ES-I3 (cell line): ENCODE results near the gene CDC42BPA.
"Not testable (repeated sequence)": the region's sequence is repeated elsewhere in the genome, so short reads cannot be mapped to it uniquely, and the experiment has no call there.

Source experiments
- H3K36me3 ChIP-seq: 2 replicates; pipeline ENCODE4 v1.6.1; 2013; ENCODE audit warnings: mild to moderate bottlenecking, low read length, control low read depth, moderate library complexity; ENCODE audit not compliant: insufficient read depth
- H3K4me1 ChIP-seq: 2 replicates; pipeline ENCODE4 v1.6.1; 2013; ENCODE audit warnings: mild to moderate bottlenecking, control low read depth, low read length; ENCODE audit not compliant: insufficient read depth
- H3K9ac ChIP-seq: 2 replicates; pipeline ENCODE4 v1.6.1; 2013; ENCODE audit warnings: low read depth, mild to moderate bottlenecking, low read length, moderate library complexity
- H3K9me3 ChIP-seq: 2 replicates; pipeline ENCODE4 v1.6.1; 2013; ENCODE audit warnings: mild to moderate bottlenecking, low read length, moderate library complexity; ENCODE audit not compliant: control insufficient read depth, insufficient read depth

Gene CDC42BPA

DNA sequence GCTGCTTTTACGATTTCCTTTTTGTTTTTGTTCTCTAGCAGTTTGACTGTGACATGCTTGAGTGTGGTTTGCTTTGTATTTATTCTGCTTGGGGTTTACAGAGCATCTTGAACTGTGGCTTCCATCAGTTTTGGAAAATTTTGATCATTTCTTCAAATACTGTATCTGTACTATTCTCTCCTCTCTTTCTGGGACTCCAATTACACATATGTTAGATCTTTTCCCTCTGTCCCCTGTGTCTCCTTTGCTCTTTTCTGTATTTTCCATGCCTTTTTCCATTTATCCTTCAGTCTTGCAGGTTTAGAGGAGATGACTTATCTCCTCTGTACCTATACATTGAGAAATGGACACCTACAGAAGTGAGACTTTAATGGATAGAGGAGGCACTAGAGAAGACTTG lies 346.5 kb downstream of the CDC42BPA start:
- Histone ChIP-seq H3K9ac (no peak overlapping the region), H3K36me3 (no peaks in the 10 kb centered on the region; the same call in 1 of the 2 replicates), H3K9me3 (no peaks in the 10 kb centered on the region), H3K4me1 (no peaks in the 10 kb centered on the region; the same call in 1 of the 2 replicates)

DNA sequence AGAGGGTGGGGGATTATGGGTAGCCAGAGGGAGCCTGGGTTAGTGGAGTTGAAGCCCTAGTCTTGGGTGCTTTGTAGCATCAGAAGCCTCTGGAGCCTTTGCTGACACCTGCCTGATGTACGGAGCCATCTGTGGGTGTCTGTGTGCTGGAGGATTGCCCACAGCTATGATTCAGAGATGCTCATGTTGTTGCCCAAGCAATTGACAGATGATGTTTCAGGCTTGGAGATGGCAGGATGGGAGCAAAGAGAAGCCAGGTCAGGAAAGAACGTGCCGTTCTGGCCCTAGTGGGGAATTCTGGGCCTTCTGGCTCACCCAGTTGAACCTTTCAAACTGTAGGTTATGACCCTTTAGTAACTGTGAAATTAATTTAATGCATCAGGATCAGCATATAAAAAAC lies 350.6 kb downstream of the CDC42BPA start:
- no peaks in the 10 kb centered on the region; the same call in 1 of the 2 replicates for H3K36me3 ChIP-seq
- H3K9me3 ChIP-seq, result no peaks in the 10 kb centered on the region
- H3K9ac ChIP-seq, result no peak overlapping the region
- H3K4me1 ChIP-seq, result no peaks in the 10 kb centered on the region

DNA sequence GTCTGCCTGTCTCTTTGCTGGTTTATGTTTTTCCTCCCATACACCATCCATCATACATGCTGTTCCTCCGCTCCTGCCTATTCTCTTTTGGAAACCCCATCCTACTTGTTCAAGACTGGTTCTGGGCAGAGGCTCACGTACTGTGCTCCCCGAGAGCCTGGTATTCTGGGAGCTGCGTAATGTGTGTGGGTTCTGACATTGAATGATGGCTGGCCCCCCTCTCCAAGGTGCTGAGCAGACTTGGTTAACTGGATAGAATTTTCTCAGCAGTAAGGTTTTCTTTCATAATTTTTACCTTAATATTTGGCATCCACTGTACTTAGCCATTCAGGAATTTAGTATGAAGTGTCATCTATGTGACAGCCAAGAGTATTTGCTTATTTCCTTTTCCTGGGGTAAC lies 351.6 kb downstream of the CDC42BPA start:
- H3K9me3 ChIP-seq, result no peaks in the 10 kb centered on the region
- no peak overlapping the region for H3K9ac ChIP-seq
- no peaks in the 10 kb centered on the region for H3K4me1 ChIP-seq
- no peaks in the 10 kb centered on the region; the same call in 1 of the 2 replicates for H3K36me3 ChIP-seq

DNA sequence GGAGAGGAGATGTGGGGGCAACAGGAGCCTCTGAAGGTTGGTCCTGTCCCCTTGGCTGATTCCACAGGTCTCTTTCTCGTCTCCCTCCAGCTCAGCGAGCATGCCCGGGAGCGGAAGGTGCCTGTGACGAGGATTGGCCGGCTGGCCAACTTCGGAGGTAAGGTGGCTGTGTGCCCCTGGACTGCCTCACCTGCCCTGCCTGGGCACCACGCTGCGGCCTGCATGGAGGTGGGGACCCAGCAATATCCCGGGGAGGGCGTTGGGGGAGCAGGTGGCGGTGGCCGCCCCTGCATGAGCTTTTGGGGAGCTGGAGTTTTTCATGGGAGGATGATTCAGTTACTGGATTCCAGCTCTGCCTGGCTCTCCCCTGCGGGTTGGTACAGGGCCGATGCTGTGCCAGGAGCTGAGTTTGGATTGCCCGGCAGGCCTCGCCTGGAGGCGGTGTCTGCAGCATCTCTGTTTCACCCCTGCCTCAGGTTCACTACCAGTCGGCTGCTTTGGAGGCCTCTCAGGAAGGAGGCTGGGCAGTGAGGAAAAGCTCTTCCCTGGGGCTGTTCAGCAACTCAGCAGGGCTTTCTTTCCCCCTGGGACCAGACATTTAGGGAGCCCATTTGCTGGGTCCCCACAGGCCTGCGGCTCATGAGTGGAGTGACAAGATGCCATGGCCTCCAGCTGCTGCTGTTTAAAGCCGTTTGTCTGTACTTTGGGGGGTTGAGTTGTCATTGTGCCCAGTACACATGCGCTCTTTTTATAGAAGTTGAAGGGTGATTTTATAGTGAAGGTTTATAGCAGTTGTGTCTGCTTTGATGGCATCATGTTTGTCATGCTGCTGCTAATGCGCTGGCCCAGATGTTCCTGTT lies 352.5 kb downstream of the CDC42BPA start:
- no peak overlapping the region for H3K9ac ChIP-seq
- no peaks in the 10 kb centered on the region for H3K9me3 ChIP-seq
- H3K4me1 ChIP-seq, result no peaks in the 10 kb centered on the region
- no peaks in the 10 kb centered on the region for H3K36me3 ChIP-seq

DNA sequence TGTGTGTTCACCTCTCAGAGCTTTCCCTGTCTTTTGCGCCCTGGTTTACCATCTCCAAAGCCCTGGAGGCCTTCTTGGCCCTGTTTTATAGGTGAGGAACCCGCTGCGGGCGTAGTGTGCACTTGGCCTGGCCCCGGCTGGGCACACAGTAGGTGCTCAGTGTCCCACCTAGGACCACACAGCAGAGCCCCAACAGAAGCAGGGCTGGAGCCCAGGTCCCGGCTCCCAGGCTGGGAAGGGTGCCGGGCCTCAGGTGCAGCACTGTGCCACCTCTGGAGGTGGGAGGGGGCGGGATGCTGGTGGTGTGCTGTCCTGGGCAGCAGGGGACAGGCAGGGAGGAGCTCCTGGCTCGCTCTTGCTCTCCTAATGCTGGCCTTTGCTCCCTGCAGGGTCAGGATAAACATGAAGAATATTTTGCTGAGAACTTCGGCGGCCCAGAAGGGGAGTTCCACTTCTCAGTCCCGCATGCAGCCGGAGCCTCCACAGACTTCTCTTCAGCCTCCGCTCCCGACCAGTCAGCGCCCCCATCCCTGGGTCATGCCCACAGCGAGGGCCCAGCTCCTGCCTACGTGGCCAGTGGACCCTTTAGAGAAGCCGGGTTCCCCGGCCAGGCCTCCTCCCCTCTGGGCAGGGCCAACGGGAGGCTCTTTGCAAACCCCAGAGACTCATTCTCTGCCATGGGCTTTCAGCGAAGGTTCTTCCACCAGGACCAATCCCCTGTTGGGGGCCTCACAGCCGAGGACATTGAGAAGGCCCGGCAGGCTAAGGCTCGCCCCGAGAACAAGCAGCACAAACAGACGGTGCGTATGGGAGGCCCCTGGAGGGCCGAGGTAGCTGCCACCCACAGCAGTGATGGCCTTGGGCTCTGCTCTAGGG lies 353.4 kb downstream of the CDC42BPA start:
- H3K9me3 ChIP-seq, result no peaks in the 10 kb centered on the region
- H3K9ac ChIP-seq, result no peak overlapping the region
- H3K4me1 ChIP-seq, result no peaks in the 10 kb centered on the region
- H3K36me3 ChIP-seq, result no peaks in the 10 kb centered on the region

DNA sequence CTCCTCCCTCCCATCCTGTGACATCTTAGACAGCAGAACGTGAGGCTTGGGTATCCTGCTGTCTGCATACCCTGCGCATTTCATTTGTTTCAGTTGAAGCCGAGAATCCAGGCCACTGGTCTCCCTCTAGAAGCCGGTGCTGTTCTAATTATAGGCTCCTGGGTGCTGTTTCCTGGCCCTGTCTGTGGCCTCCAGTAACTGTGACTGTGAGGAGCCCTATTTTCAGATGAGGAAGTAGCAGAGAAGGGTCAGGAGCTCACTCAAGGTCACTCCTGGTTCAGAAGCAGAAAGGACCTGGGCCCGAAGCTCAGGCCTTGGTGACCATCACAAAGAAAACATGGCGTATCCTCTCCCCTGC lies 354.2 kb downstream of the CDC42BPA start:
- Histone ChIP-seq H3K36me3 (no peaks in the 10 kb centered on the region), H3K9ac (no peak overlapping the region), H3K4me1 (no peaks in the 10 kb centered on the region), H3K9me3 (no peaks in the 10 kb centered on the region)

DNA sequence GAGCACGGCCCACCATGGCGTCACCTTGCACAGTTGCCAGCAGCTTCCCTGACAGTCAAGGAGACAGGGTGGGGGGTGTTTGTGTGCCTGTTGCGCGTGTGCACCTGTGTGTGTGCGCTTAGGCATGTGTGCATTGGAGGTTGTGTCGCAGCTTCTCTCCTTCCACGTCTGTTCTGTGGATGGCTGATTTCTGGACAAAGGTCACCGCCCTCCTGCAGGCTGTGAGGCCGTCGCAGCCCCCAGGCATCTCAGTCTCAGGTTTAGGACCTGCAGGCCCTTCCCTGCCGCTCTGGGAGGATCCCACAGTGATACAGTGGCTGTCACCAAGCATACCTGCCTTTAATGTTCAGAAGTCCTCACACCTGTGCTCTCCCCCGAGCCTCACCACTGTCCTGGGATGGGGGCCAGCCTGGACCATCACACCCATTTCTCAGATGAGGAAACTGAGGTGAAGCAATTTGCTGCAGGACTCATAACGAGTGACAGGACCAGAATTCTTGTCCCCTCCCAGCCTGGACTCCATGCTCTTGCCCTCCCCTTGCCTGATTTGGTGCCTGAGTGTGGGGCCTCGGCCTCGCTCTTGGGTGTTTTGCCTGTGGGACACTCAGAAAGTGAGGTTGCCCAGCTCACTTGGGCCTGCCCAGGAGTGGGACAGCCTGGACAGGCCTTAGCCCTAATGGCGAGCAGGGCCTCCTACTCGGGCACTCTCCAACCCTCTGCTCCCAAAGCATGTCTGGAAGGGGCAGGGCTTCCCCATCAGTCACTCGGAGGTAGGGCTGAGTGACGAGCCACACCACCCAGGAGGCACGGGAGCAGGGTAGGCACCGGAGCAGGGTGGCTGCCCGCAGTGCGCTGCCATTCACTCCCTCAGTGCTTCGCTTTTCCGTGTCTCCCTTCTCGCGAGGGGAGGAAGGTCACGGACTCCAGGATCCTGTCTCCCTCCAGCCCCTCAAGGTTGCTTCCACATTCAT lies 355.6 kb downstream of the CDC42BPA start:
- no peaks in the 10 kb centered on the region for H3K4me1 ChIP-seq
- H3K9me3 ChIP-seq, result no peaks in the 10 kb centered on the region
- H3K9ac ChIP-seq, result no peak overlapping the region
- no peaks in the 10 kb centered on the region for H3K36me3 ChIP-seq

DNA sequence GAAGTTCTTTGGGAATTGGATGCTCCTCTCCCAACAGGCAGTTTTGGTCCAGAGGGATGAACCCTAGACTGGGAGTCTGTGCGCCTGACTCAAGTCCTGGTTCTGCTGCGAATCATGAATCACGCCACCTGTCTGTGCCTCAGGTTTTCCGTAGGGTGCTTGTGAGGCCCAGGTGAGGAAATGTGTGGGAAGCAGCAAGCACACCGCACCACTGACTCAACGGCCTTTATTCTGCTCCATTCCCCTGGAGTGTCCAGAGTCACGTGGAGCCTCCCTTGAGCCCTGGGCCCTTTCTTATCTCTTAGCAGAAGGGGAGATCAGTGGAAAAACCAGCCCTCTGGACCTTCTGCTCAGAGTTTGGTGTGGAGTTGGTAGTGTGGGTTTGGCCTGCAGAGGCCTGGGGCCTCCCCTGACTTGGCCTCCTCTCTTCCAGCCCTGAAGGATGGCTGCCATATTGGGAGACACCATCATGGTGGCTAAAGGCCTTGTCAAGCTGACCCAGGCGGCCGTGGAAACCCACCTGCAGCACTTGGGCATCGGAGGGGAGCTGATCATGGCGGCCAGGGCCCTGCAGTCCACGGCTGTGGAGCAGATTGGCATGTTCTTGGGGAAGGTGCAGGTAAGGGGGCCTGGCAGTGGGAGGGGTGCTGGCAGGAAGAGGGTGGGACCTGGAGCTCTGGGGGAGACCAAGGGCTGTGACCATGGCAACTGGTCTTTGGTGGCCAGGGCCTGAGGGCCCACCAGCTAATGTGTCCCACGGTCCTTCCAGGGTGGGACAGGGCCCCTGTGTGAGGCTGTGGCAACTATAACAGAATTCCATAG lies 357.1 kb downstream of the CDC42BPA start:
- H3K4me1 ChIP-seq, result no peaks in the 10 kb centered on the region
- no peaks in the 10 kb centered on the region for H3K36me3 ChIP-seq
- H3K9ac ChIP-seq, result no peak overlapping the region
- no peaks in the 10 kb centered on the region for H3K9me3 ChIP-seq

DNA sequence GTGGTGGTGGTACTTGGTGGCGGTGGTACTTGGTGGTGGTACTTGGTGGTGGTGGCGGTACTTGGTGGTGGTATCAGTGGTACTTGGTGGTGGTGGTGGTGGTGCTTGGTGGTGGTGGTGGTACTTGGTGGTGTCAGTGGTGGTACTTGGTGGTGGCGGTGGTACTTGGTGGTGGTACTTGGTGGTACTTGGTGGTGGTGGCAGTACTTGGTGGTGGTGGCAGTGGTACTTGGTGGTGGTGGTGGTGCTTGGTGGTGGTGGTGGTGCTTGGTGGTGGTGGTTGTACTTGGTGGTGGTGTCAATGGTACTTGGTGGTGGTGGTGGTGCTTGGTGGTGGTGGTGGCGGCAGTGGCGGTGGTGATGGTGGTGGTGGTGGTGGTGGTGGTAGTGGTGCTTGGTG lies 358.0 kb downstream of the CDC42BPA start:
- Histone ChIP-seq H3K4me1 (no peaks in the 10 kb centered on the region), H3K9ac (no peak overlapping the region), H3K9me3 (no peaks in the 10 kb centered on the region), H3K36me3 (no peaks in the 10 kb centered on the region)

DNA sequence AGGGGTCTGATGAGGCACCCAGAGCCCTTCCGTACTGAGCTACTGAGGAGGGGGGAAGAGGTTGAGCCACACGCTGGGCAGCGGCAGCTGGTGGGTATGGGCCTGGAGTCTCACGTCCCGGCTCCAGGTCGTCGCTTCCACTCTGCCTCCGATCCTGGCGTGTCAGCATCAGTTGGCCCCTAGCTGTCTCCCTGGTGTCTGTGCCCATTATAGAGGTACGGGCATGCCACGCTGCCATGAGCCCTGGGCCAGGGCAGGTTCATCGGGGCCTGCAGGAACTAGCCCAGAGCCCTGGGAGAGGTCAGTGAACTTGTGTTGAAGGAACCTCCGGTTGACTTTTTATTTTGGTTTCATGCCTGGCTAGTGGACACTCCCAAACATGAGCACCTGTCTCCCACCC lies 360.0 kb downstream of the CDC42BPA start:
- H3K36me3 ChIP-seq, result no peaks in the 10 kb centered on the region
- no peak overlapping the region for H3K9ac ChIP-seq
- H3K4me1 ChIP-seq, result no peaks in the 10 kb centered on the region
- H3K9me3 ChIP-seq, result no peaks in the 10 kb centered on the region

DNA sequence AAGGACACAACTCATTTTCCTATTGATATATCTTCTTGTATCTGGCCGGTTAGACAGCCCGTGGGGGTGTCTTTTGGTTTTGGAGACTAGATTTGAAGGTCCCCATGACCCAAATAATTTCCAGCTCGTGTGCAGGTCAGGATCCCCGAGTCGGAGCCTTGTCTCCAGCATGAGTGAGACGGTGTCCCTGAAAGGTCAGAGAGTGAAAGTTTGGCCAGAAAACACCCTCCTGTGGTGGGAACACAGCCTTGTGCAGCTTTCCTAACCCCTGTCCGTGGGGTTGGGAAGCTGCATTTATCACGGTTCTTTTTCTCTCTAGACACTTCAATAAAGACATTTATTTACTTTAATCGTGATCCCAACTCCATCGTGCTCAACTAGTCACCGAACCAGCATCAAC lies 360.6 kb downstream of the CDC42BPA start:
- Histone ChIP-seq H3K36me3 (no peaks in the 10 kb centered on the region), H3K9me3 (no peaks in the 10 kb centered on the region), H3K4me1 (no peaks in the 10 kb centered on the region), H3K9ac (no peak overlapping the region)

DNA sequence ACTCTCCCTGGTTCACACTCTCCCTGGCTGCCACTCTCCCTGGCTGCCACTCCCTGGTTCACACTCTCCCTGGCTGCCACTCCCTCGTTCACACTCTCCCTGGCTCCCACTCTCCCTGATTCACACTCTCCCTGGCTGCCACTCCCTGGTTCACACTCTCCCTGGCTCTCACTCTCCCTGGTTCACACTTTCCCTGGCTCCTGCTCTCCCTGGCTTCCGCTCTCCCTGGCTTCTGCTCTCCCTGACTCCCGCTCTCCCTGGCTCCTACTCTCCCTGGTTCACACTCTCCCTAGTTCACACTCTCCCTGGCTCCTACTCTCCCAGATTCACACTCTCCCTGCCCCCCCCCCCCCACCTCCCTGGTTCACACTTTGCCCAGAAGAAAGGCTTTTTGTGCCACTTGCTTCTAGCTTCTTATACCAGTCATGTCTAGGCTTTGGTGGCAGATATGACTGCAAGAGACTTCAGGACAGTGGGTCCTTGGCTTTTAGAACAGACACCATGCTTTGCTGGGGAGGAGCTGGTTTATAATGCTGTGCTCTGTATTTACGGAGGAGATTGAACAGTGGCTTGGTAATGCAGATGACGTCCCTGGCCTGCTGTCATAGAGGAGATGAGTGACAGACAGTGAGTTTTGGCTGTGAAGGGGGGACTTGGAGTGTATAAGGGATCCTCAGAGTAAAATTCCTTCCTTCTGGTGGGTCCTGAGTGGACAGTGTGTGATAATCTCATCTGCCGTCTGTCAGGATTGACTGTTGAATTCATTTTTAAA lies 361.2 kb downstream of the CDC42BPA start:
- Histone ChIP-seq H3K9me3 (no peaks in the 10 kb centered on the region), H3K9ac (no peak overlapping the region), H3K36me3 (no peaks in the 10 kb centered on the region), H3K4me1 (no peaks in the 10 kb centered on the region)

DNA sequence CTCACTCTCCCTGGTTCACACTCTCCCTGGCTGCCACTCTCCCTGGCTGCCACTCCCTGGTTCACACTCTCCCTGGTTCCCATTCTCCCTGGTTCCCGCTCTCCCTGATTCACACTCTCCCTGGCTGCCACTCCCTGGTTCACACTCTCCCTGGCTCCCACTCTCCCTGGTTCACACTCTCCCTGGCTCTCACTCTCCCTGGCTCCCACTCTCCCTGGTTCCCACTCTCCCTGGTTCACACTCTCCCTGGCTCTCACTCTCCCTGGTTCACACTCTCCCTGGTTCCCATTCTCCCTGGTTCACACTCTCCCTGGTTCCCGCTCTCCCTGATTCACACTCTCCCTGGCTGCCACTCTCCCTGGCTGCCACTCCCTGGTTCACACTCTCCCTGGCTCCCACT lies 362.4 kb downstream of the CDC42BPA start:
- not testable (repeated sequence) for H3K4me1 ChIP-seq, H3K9ac ChIP-seq, H3K36me3 ChIP-seq, H3K9me3 ChIP-seq
